Umbilical cord (tissue), 2 donors: ENCODE data around the gene SLC17A6. TPM values are rescaled to one million over a fixed set of nuclear protein-coding genes. Genes with fewer than 3 reads are reported as not detected.

Experiments used
- DNase-seq: peaks from one replicate; pipeline ENCODE4 v3.0.0-alpha.2; 2015; ENCODE audit warnings: low spot score
- total RNA-seq: library from RNA; depleted of rRNA; stranded (reverse); fragments of >200 nt; gene quantifications from one replicate; pipeline ENCODE4 v1.2.3, GENCODE V29; 2014; ENCODE audit warnings: low replicate concordance; ENCODE audit not compliant: insufficient read depth

The SLC17A6 gene
- total RNA-seq, 1 donor from 2014 or later: 7.0 TPM

DNA sequence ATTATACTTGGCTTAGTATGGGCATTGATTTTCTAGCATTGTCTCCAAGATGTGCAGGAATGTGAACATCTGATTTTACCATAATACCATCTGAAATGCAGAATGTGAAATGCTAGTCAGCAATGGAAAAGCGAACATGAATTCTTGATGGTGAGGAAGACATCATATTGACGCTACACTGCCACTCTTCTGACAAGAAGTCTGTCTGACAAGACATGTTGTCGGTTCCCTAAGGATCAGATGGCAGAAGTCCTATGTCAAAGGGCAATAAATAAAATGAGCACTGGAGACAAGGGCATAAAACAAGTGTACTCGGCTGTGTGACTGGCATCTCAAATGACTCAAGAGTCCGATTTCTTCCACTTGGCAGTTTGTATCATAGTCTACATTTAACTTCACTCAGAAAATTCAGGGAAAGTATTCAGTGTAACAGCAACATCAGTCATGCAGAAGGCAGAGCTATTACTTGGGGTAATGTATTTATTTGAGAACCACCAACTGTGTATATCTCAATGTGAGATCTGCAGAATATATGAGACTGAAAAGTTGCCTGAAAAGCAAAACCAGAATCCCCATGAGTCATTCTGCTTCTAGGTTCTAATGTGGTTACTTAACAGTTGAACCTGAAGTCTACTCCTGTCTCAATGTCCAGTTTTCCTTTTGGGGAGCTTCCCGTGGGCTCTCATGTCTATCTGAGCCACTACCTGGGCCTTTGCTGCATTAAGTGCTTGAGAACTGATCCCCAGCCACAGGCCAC, 51.5 kb downstream of the SLC17A6 start:
- DNase-seq: no peak

DNA sequence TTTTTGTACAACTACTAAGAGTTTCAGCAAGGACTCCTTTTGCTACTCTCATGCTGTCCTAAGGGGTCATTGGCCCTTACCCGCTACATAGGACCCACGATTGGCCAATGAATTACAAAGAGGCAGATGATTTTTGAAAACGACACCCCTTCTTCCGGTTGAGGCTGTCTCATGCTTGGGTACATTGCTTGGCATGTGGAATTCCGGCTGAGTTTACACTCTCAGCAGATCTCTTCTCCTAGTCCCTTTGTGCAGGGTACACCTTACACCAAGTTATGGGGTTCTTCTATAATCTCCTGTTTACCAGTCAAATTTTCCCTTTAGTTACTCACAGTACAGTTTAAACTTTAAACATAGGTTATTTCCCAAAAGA, 52.1 kb downstream of the SLC17A6 start:
- DNase-seq: no peak

DNA sequence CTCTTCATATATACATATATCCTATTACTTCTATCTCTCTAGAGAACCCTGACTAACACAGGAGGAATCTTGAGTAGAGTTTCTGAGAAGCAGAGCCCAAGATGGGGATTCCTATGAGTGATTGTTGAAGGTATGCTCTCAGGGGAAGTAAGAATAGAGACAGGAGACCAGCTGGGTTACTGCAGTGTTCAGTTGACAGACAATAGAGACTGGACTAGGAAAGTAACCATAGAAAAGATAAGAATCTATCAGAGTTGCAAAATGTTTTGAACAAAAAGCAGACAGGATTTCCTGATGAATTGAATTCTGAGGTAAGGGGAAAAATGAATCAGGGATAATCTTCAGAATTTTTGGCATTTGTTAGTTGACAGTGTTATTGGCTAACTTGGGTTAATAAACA, 54.4 kb downstream of the SLC17A6 start:
- no peak for DNase-seq

GRCh38 chr11:22405377-22405776, 67.2 kb downstream of the SLC17A6 start:
- no peak for DNase-seq

DNA sequence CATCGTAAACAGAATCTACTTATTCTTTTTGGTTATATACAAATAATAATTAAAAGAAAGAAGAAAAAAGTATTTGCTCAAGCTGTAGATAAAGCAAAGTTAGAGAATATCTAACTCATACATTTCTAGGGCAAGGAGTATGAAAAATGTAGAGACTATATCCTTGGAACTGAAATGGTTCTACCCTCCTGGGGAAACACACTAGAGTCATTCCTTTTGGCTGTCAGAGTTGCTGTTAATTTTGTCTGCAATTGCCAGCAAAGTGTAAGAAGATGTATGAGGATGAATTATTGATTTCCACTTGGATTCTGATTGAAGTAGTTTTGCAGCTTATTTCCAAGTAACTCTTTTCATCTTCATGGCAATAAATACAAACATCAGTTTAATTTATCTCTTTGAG, 69.1 kb downstream of the SLC17A6 start:
- no peak for DNase-seq

DNA sequence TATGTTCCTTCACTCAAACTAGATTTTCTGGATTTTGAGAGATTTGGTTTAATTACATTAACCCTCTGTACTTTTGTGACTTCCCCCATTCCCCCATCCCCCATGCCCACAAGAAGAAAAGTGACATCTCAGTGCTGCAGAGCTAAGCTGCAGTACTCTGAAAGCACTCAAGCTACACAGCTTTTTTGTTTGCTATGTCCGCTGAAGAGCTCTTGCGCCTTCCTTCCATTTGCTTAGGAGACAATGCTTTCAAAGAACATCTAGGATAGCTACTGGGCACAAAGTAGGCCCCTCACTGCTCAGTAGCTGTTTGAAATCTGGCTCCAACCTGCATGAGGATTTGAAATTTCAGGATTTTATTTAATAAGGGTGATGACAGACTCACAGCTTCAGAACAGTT, 69.7 kb downstream of the SLC17A6 start:
- DNase-seq: no peak

DNA sequence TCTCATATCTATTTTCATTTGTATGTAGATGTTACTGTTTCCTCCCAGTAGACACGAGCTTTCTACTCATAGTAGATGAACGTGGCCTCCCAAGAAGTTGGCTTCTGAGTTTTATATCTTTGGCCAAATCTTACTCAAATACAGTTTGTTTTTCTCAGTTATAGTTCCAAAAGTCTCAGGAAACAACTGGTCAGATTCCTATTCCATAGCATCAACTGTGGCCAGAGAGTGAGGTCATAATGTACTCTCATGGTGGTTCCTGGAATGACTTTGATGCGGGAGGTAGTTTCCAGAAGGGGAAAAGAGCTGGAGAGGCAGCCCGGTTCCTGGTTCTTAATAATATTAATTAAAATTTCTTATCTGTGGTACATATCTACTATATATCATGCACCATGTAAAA, 77.3 kb downstream of the SLC17A6 start:
- no peak for DNase-seq

DNA sequence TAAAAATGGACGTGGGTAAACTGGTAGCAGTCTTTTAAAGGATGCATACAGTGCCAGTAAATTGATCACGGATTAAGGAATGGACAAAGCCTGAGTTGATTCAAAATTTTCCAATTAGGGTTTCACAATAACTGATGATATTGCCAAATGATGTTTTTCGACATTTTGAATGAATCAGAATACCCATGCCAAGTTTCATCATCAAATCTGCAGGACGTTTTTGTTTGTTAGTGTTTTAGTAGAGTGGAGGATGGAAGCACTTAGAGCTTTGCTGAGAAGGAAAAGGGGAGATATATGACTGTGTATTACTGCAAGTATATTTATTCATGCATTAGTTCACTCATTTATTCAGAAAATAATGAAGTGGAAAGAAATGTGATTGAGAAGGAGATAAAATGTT, 78.3 kb downstream of the SLC17A6 start:
- DNase-seq: no peak

DNA sequence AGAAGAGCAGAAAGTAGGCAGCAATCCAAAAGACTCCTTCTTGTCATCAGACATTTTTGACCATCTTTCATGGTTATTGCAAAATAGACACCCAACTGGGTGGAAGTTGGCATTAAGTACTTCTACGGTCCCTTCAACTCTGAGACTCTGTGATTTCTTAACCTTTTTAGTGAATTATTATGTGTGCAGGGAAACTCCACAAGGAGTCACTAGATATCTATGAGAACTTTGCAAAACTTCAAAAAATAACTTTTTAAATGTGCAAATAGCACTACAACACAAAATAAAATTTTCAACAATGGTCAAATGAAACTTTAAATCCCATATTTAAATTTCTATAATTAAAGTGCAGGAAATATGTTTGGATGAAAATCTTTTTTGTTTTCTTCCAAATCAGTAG, 88.7 kb downstream of the SLC17A6 start:
- no peak for DNase-seq

Other genes starting within 250 kb of the SLC17A6 start
- 2.6 TPM for gene ANO5, start 145.3 kb upstream of the SLC17A6 start, total RNA-seq